T-helper 22 cell (primary cell): ENCODE measurements around the gene INPP5A.
"Not testable (repeated sequence)": the region's sequence is repeated elsewhere in the genome, so short reads cannot be mapped to it uniquely, and the experiment has no call there.

Experiments
- DNase-seq: peaks from one replicate; pipeline ENCODE4 v3.0.0-alpha.2; 2020; ENCODE audit warnings: low read depth

INPP5A gene

GRCh38 chr10:132784866-132785722 lies 247.5 kb downstream of the INPP5A start:
- no peak for DNase-seq

- DNase-seq = no peak
Observed at GRCh38 chr10:132785723-132786475, 248.3 kb downstream of the INPP5A start, which contains the start of gene NKX6-2. Gene NKX6-2 (minus strand): TSS chr10:132786147. CDS start chr10:132785948, 199 bp downstream.

GRCh38 chr10:132786476-132786883 lies 248.9 kb downstream of the INPP5A start:
- DNase-seq = no peak

DNA sequence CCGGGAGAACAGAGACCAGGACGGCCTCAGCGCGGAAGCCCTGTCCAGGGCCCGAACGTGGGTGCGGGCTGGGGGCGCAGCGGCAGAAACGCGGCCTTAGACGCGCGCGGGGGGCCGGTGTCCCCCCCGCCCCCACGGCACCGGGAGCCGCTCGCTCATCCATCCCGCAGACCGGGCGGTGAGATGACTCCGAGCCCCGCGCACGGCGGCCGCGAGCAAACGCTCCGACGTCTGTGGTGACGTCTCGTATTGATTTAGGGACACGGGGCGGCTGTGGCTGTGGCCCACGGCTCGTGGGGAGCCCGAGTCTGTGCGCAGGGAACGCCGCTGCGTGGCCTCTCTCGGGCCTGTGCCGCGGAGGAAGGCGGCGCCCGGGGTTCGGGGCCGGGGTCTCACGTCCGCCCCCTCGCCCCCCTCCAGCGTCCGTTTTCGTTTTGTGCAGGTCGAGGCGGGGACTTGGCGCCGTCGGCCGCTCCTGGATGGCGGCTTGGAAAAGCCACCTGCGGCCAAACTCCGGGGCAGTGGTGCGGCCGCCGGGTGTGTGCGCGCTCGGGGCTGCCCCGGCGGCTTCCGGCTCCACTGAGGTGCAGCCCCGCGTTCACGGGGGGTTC lies 249.4 kb downstream of the INPP5A start:
- no peak for DNase-seq

DNA sequence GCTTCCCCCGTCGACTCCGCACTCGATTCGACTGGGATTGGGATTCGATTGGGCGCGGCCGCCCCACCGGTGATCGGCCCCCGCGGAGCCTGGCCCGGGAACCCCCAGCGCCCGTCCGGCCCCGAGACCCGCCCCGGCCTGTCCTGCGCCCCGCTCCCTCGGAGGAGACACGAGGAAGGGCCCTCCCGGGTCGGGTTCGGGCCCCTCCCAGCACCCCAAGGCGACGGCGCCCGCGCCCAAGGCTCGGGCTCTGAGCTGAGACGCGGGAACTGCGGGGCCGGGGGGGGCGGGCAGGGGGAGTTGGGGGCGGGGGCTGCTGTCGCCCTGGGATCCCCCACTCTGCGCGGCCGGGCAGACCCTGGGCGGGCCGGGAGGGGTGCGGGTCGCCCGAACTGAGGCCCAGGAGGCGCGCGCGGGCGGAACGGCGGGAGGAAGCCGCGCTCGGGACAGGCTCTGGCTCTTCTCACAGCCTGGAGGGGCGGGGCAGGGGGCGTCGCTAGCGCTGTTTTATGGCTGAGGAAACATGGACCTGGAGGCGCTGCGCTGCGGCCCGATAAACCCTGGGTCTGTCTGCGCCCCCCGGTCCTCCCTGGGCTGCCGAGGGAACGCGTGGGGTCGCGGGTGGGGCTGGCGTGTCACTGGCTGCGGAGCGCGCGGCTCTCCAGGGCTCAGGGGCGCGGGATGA lies 250.1 kb downstream of the INPP5A start:
- no peak for DNase-seq

DNA sequence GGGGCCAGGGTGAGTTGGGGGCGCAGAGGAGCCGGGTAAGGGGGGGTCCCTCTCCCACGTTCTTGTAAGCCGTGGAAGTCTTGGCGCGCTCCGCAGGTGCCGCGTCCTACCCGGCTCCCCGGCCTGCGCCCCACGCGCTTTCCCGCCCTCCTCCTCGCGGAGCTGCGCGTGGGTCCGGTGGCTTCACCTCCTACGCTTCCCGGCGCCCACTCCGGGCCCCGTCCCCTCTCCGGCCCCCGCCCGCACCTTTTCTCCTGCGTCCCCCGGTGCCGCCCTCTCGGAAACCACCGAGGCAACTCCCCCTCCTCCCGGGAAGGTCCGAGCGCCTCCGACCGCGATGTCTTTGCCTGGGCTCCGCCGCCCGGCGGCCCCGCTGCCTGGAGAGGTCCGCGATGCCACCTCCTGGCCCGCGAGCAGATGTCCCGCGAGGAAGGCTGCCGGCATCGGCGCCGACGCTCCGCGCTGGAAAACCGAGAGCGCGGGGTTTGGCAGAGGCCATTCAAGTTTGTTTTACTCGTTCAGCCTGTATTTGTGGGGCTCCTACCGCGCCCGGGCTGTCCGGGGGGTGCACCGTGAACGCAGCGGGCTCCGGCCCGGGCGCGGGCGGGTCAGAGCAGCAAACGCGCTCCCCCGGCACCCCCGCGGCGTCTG lies 250.7 kb downstream of the INPP5A start:
- no peak for DNase-seq

GRCh38 chr10:132788831-132789219 lies 251.2 kb downstream of the INPP5A start:
- DNase-seq = no peak

- DNase-seq = no peak
Observed at GRCh38 chr10:132789659-132790148, 252.1 kb downstream of the INPP5A start.

- DNase-seq = no peak
Observed at GRCh38 chr10:132790470-132790869, 252.9 kb downstream of the INPP5A start.

DNA sequence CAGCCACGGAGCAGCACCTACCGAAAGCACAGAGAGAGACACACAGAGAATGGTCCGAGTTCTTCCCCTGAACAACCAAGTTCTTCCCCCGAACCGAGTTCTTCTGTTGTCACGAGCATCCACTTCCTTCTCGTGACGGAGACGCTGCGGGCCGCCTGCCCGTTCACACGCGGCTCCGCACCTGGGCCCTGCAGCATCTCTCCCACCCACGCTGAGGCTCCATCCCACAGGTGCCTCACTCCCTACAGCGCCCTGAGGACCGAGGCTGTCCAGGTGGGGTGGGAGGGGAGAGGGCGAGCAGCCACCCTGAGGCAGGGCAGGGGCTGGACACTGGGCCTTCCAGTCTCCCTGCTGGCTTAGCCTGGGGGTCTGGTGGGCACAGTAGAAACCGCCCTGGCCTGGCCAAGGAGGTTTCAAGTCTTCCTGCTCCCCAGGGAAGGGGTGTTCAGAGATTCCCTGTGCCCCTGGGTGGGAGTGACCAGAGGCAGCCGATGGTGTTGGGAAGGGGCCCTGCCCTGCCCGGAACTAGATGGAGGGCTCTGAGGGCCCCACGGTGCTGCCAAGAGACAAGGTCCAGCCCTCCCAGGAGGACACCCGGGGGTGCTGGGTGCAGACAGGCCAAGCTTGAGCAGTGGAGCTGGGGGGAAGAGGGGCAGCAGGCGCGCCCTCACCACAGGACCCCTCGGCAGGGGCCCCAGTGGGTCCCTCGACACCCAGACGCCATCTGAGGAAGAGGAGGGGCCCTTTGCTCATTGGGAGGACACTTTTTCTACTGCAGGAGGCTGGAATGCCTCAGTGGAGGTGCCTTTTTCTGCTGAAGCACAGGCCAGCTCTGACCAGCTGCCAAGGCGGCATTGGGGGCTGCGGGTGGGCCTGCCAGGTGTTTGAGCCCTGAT lies 253.6 kb downstream of the INPP5A start:
- DNase-seq = no peak

GRCh38 chr10:132792099-132792498 lies 254.5 kb downstream of the INPP5A start:
- DNase-seq = not testable (repeated sequence)

GRCh38 chr10:132792796-132793195 lies 255.2 kb downstream of the INPP5A start:
- no peak for DNase-seq

GRCh38 chr10:132793213-132793612 lies 255.6 kb downstream of the INPP5A start:
- no peak for DNase-seq

- DNase-seq = no peak
Observed at GRCh38 chr10:132793871-132794849, 256.6 kb downstream of the INPP5A start.

GRCh38 chr10:132796846-132797245 lies 259.3 kb downstream of the INPP5A start:
- no peak for DNase-seq

GRCh38 chr10:132797986-132798385 lies 260.4 kb downstream of the INPP5A start:
- not testable (repeated sequence) for DNase-seq

GRCh38 chr10:132798403-132798802 lies 260.8 kb downstream of the INPP5A start:
- no peak for DNase-seq

DNA sequence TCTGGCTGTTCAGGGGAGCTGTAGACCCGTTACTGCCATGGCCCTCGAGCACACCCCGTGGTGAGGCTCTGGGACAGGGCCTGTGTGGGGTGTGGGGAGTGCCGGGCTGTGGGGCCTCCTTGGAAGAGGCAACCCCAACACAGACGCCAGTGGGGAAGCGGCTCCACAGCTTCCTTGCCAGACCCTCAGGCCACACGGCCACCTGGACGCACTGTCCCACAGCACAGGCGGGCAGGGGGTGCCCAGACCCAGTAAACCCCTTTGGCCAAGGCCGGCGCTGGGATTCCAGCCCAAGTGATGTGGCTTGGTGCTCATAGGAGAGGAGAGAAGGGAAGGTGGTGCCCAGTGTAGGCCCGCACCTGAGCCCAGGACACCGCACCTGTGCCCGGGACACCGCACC lies 261.3 kb downstream of the INPP5A start:
- no peak for DNase-seq

DNA sequence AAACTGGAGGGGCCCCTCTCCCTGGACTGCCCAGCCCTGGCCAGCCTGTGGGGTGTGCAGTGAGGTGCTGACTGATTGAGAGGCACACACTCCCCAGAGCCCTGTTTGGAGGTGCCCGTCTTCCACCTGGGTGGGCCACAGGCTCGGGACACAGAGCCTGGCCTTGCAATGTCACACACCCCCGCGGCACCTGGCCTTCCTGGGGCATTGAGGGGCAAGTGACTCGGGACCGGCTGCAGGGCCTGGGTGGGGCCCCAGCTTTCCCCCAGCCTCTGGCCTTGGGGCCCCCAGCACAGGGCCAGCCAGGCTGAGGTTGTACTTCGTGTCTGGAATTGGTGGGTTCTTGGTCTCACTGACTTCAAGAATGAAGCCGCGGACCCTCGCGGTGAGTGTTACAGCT lies 262.3 kb downstream of the INPP5A start:
- no peak for DNase-seq
